ENCODE measurements around the gene CTTN.

The CTTN gene

GRCh38 chr11:70429724-70430521 lies 31.6 kb downstream of the CTTN start:
- Histone ChIP-seq H3K36me3 (replicated peaks in 1 of 2; ENCODE audit: control insufficient read depth in 2 of 2, insufficient read depth in 2 of 2, low read length in 2 of 2) (peaks cover 68 to 87% of the 10 kb centered on the region in 2 donors), H3K4ac (ENCODE audit: low read length) (no peak overlapping the region), H2BK15ac (ENCODE audit: low read length) (no peak overlapping the region), H3K23ac (ENCODE audit: low read depth, low read length, poor library complexity) (no peak overlapping the region), H3K4me2 (ENCODE audit: insufficient read depth, low read length, poor library complexity, severe bottlenecking) (no peak overlapping the region), H3K9me3 (replicated peaks in 1 of 2; ENCODE audit: control insufficient read depth in 2 of 2, insufficient read depth in 1 of 2, low read depth in 1 of 2, low read length in 2 of 2) (no peaks in the 10 kb centered on the region), H3K18ac (ENCODE audit: low read length) (no peak overlapping the region), H3K27me3 (ENCODE audit: control insufficient read depth in 3 of 3, insufficient read depth in 3 of 3, low read depth in 1 of 3, low read length in 3 of 3) (no peaks in the 10 kb centered on the region), H3K14ac (ENCODE audit: low read length) (no peak overlapping the region), H3K79me1 (ENCODE audit: low read depth, low read length) (no peaks in the 10 kb centered on the region), H3K4me1 (ENCODE audit: control insufficient read depth in 2 of 2, insufficient read depth in 1 of 2, low read depth in 1 of 2, low read length in 2 of 2) (peaks cover 0 to 4% of the 10 kb centered on the region in 2 donors), H2BK120ac (ENCODE audit: low read depth, low read length) (no peak overlapping the region), H2AK5ac (ENCODE audit: low read depth, low read length) (no peak overlapping the region), H4K91ac (ENCODE audit: low read depth, low read length, poor library complexity) (no peak overlapping the region), H3K9ac (ENCODE audit: low read depth, low read length, poor library complexity) (peak overlapping the region; percentile 6), H2AFZ (ENCODE audit: low read length) (no peak overlapping the region), H3K27ac (replicated peaks; ENCODE audit: low read length) (no peak overlapping the region), H2BK12ac (ENCODE audit: low read length) (no peak overlapping the region), H4K8ac (ENCODE audit: low read depth, low read length) (no peak overlapping the region), H3K4me3 (ENCODE audit: low read length in 2 of 2) (no peak overlapping the region), H2BK5ac (ENCODE audit: low read length) (no peak overlapping the region)
- WGBS, 2 donors (ENCODE audit: extremely low coverage in 2 of 2, insufficient read length in 2 of 2, insufficient replicate concordance in 1 of 2), result no CpG with 5 or more reads among the region's 11 CpGs
- DNase-seq (ENCODE audit: low spot score), result no peak

GRCh38 chr11:70430671-70431574 lies 32.6 kb downstream of the CTTN start:
- Histone ChIP-seq H3K4me1 (ENCODE audit: control insufficient read depth in 2 of 2, insufficient read depth in 1 of 2, low read depth in 1 of 2, low read length in 2 of 2) (peaks cover 0 to 4% of the 10 kb centered on the region in 2 donors), H3K4me2 (ENCODE audit: insufficient read depth, low read length, poor library complexity, severe bottlenecking) (no peak overlapping the region), H3K36me3 (replicated peaks in 1 of 2; ENCODE audit: control insufficient read depth in 2 of 2, insufficient read depth in 2 of 2, low read length in 2 of 2) (peaks cover 67 to 87% of the 10 kb centered on the region in 2 donors)

GRCh38 chr11:70431611-70432010 lies 33.3 kb downstream of the CTTN start:
- no peak overlapping the region for H3K9ac ChIP-seq (ENCODE audit: low read depth, low read length, poor library complexity)
- no peak overlapping the region for H3K4me3 ChIP-seq (ENCODE audit: low read length in 2 of 2)
- no peak overlapping the region for H4K8ac ChIP-seq (ENCODE audit: low read depth, low read length)
- no peak for DNase-seq (ENCODE audit: low spot score)
- H3K9me3 ChIP-seq (replicated peaks in 1 of 2; ENCODE audit: control insufficient read depth in 2 of 2, insufficient read depth in 1 of 2, low read depth in 1 of 2, low read length in 2 of 2), result no peaks in the 10 kb centered on the region
- no peak overlapping the region for H3K27ac ChIP-seq (replicated peaks; ENCODE audit: low read length)
- H3K4me1 ChIP-seq (ENCODE audit: control insufficient read depth in 2 of 2, insufficient read depth in 1 of 2, low read depth in 1 of 2, low read length in 2 of 2), result peaks cover 0 to 4% of the 10 kb centered on the region in 2 donors
- no peak overlapping the region for H3K18ac ChIP-seq (ENCODE audit: low read length)
- no peak overlapping the region for H2AK5ac ChIP-seq (ENCODE audit: low read depth, low read length)
- no peak overlapping the region for H2BK120ac ChIP-seq (ENCODE audit: low read depth, low read length)
- peaks cover 70 to 94% of the 10 kb centered on the region in 2 donors for H3K36me3 ChIP-seq (replicated peaks in 1 of 2; ENCODE audit: control insufficient read depth in 2 of 2, insufficient read depth in 2 of 2, low read length in 2 of 2)
- peaks cover 2% of the 10 kb centered on the region for H3K79me1 ChIP-seq (ENCODE audit: low read depth, low read length)
- no peak overlapping the region for H2BK5ac ChIP-seq (ENCODE audit: low read length)
- no peak overlapping the region for H2BK15ac ChIP-seq (ENCODE audit: low read length)
- no peak overlapping the region for H2AFZ ChIP-seq (ENCODE audit: low read length)
- H3K23ac ChIP-seq (ENCODE audit: low read depth, low read length, poor library complexity), result peak overlapping the region; percentile 31
- no CpG with 5 or more reads among the region's 12 CpGs for WGBS, 2 donors (ENCODE audit: extremely low coverage in 2 of 2, insufficient read length in 2 of 2, insufficient replicate concordance in 1 of 2)
- no peak overlapping the region for H2BK12ac ChIP-seq (ENCODE audit: low read length)
- H4K91ac ChIP-seq (ENCODE audit: low read depth, low read length, poor library complexity), result no peak overlapping the region
- H3K27me3 ChIP-seq (ENCODE audit: control insufficient read depth in 3 of 3, insufficient read depth in 3 of 3, low read depth in 1 of 3, low read length in 3 of 3), result no peaks in the 10 kb centered on the region
- H3K14ac ChIP-seq (ENCODE audit: low read length), result peak overlapping the region; percentile 51
- no peak overlapping the region for H3K4me2 ChIP-seq (ENCODE audit: insufficient read depth, low read length, poor library complexity, severe bottlenecking)
- no peak overlapping the region for H3K4ac ChIP-seq (ENCODE audit: low read length)

More at GRCh38 chr11:70430671-70431574, 32.6 kb downstream of the CTTN start:
- no peak overlapping the region for H3K4me3 ChIP-seq (ENCODE audit: low read length in 2 of 2)
- peaks cover 2% of the 10 kb centered on the region for H3K79me1 ChIP-seq (ENCODE audit: low read depth, low read length)
- H2BK12ac ChIP-seq (ENCODE audit: low read length), result no peak overlapping the region
- no peaks in the 10 kb centered on the region for H3K27me3 ChIP-seq (ENCODE audit: control insufficient read depth in 3 of 3, insufficient read depth in 3 of 3, low read depth in 1 of 3, low read length in 3 of 3)
- H4K91ac ChIP-seq (ENCODE audit: low read depth, low read length, poor library complexity), result no peak overlapping the region
- no peak overlapping the region for H3K14ac ChIP-seq (ENCODE audit: low read length)
- H3K27ac ChIP-seq (replicated peaks; ENCODE audit: low read length), result no peak overlapping the region
- no peak overlapping the region for H2BK5ac ChIP-seq (ENCODE audit: low read length)
- H3K4ac ChIP-seq (ENCODE audit: low read length), result no peak overlapping the region
- H3K9ac ChIP-seq (ENCODE audit: low read depth, low read length, poor library complexity), result no peak overlapping the region
- no peaks in the 10 kb centered on the region for H3K9me3 ChIP-seq (replicated peaks in 1 of 2; ENCODE audit: control insufficient read depth in 2 of 2, insufficient read depth in 1 of 2, low read depth in 1 of 2, low read length in 2 of 2)
- WGBS, 2 donors (ENCODE audit: extremely low coverage in 2 of 2, insufficient read length in 2 of 2, insufficient replicate concordance in 1 of 2), result no CpG with 5 or more reads among the region's 25 CpGs
- no peak overlapping the region for H2BK120ac ChIP-seq (ENCODE audit: low read depth, low read length)
- H3K18ac ChIP-seq (ENCODE audit: low read length), result no peak overlapping the region
- H3K23ac ChIP-seq (ENCODE audit: low read depth, low read length, poor library complexity), result peak overlapping the region; percentile 31
- H2BK15ac ChIP-seq (ENCODE audit: low read length), result no peak overlapping the region
- no peak overlapping the region for H2AK5ac ChIP-seq (ENCODE audit: low read depth, low read length)
- DNase-seq (ENCODE audit: low spot score), result no peak
- H2AFZ ChIP-seq (ENCODE audit: low read length), result no peak overlapping the region
- H4K8ac ChIP-seq (ENCODE audit: low read depth, low read length), result no peak overlapping the region

DNA sequence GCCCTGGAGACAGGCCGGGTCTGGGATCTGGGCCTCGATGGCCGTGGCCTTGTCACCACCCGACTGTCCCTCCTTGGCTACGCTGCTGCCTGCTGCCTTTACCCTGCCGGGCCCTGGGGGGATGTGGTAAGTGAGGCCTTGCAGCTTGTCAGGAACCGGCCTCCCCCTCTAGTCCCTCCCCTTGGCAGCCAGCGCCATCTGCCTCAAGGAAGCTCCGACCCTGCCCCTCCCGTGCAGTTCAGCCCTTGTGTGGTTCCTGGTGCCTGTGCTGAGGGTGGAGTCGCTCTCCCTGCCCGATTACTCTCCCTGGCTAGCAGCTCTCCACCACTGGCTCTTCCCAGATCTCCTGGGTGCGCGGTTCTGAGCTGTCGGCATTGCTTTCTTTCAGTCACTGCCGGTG lies 33.7 kb downstream of the CTTN start:
- Histone ChIP-seq H3K4me1 (ENCODE audit: control insufficient read depth in 2 of 2, insufficient read depth in 1 of 2, low read depth in 1 of 2, low read length in 2 of 2) (peaks cover 0 to 4% of the 10 kb centered on the region in 2 donors), H3K4me3 (ENCODE audit: low read length in 2 of 2) (no peak overlapping the region), H3K23ac (ENCODE audit: low read depth, low read length, poor library complexity) (no peak overlapping the region), H2AK5ac (ENCODE audit: low read depth, low read length) (no peak overlapping the region), H3K4me2 (ENCODE audit: insufficient read depth, low read length, poor library complexity, severe bottlenecking) (no peak overlapping the region), H3K36me3 (replicated peaks in 1 of 2; ENCODE audit: control insufficient read depth in 2 of 2, insufficient read depth in 2 of 2, low read length in 2 of 2) (peaks cover 73 to 97% of the 10 kb centered on the region in 2 donors), H3K4ac (ENCODE audit: low read length) (no peak overlapping the region), H3K18ac (ENCODE audit: low read length) (no peak overlapping the region), H3K9ac (ENCODE audit: low read depth, low read length, poor library complexity) (no peak overlapping the region), H2BK120ac (ENCODE audit: low read depth, low read length) (no peak overlapping the region), H3K14ac (ENCODE audit: low read length) (no peak overlapping the region), H3K27ac (replicated peaks; ENCODE audit: low read length) (no peak overlapping the region), H3K27me3 (ENCODE audit: control insufficient read depth in 3 of 3, insufficient read depth in 3 of 3, low read depth in 1 of 3, low read length in 3 of 3) (no peaks in the 10 kb centered on the region), H3K79me1 (ENCODE audit: low read depth, low read length) (peaks cover 3% of the 10 kb centered on the region), H4K91ac (ENCODE audit: low read depth, low read length, poor library complexity) (no peak overlapping the region), H2BK5ac (ENCODE audit: low read length) (peak overlapping the region; percentile 30), H2BK12ac (ENCODE audit: low read length) (no peak overlapping the region), H3K9me3 (replicated peaks in 1 of 2; ENCODE audit: control insufficient read depth in 2 of 2, insufficient read depth in 1 of 2, low read depth in 1 of 2, low read length in 2 of 2) (no peaks in the 10 kb centered on the region), H2BK15ac (ENCODE audit: low read length) (no peak overlapping the region), H4K8ac (ENCODE audit: low read depth, low read length) (no peak overlapping the region), H2AFZ (ENCODE audit: low read length) (no peak overlapping the region)
- DNase-seq (ENCODE audit: low spot score), result no peak
- WGBS, 2 donors (ENCODE audit: extremely low coverage in 2 of 2, insufficient read length in 2 of 2, insufficient replicate concordance in 1 of 2), result no CpG with 5 or more reads among the region's 16 CpGs

Measured in neuronal stem cell (in vitro differentiated cells).